Suppressor macrophage treated with lipopolysaccharide for 1 hour (primary cell): ENCODE data around the gene CFAP20DC.
"Not testable (repeated sequence)": the region's sequence is repeated elsewhere in the genome, so short reads cannot be mapped to it uniquely, and the experiment has no call there.

Experiments used
- DNase-seq, 3 donors: peaks; one replicate each; pipeline ENCODE4 v3.0.0-alpha.2; 2020 to 2022

The CFAP20DC gene

GRCh38 chr3:58725326-58725853, 324.4 kb downstream of the CFAP20DC start:
- DNase-seq: no peak

GRCh38 chr3:58724336-58724735, 325.5 kb downstream of the CFAP20DC start:
- no peak for DNase-seq

- no peak for DNase-seq
These were observed 326.7 kb downstream of the CFAP20DC start for GRCh38 chr3:58723173-58723572.

GRCh38 chr3:58722561-58722960, 327.3 kb downstream of the CFAP20DC start:
- no peak for DNase-seq

- no peak for DNase-seq
These were observed 329.3 kb downstream of the CFAP20DC start for GRCh38 chr3:58720526-58720925.

- DNase-seq: no peak
These were observed 330.1 kb downstream of the CFAP20DC start for GRCh38 chr3:58719684-58720083.

GRCh38 chr3:58713715-58714401, 336.0 kb downstream of the CFAP20DC start:
- no peak for DNase-seq

- DNase-seq: no peak
These were observed 338.0 kb downstream of the CFAP20DC start for GRCh38 chr3:58711871-58712270.

GRCh38 chr3:58708983-58709382, 340.8 kb downstream of the CFAP20DC start:
- not testable (repeated sequence) for DNase-seq

GRCh38 chr3:58708116-58708791, 341.6 kb downstream of the CFAP20DC start:
- no peak for DNase-seq

GRCh38 chr3:58707390-58707930, 342.4 kb downstream of the CFAP20DC start:
- no peak for DNase-seq

GRCh38 chr3:58706395-58707167, 343.2 kb downstream of the CFAP20DC start:
- DNase-seq: peak in 2 of 3 donors; percentile 20 to 47

GRCh38 chr3:58704745-58705144, 345.1 kb downstream of the CFAP20DC start:
- DNase-seq: no peak

GRCh38 chr3:58704304-58704703, 345.5 kb downstream of the CFAP20DC start:
- peak in 1 of 3 donors; percentile 21 for DNase-seq

GRCh38 chr3:58698246-58698645, 351.6 kb downstream of the CFAP20DC start:
- DNase-seq: no peak

GRCh38 chr3:58697561-58697960, 352.3 kb downstream of the CFAP20DC start:
- DNase-seq: no peak

GRCh38 chr3:58696813-58697212, 353.0 kb downstream of the CFAP20DC start:
- not testable (repeated sequence) for DNase-seq

- DNase-seq: no peak
These were observed 353.7 kb downstream of the CFAP20DC start for GRCh38 chr3:58696093-58696492.

- not testable (repeated sequence) for DNase-seq
These were observed 354.5 kb downstream of the CFAP20DC start for GRCh38 chr3:58695284-58695683.

GRCh38 chr3:58693940-58694850, 355.6 kb downstream of the CFAP20DC start:
- peak; percentile 69 to 85 (median 83) for DNase-seq

- DNase-seq: no peak
These were observed 357.3 kb downstream of the CFAP20DC start for GRCh38 chr3:58692484-58692883.
